Spleen (tissue), 7 donors: ENCODE data around the gene TSC22D3.

Experiments used
- CTCF ChIP-seq, 11 experiments: fragments of 200-600 bp in 7 of 11; fragments of 450-650 bp in 4 of 11; sonication (generic) in 4 of 11; IDR thresholded peaks in 8 of 11; conservative IDR thresholded peaks in 3 of 11; 1 replicate in 7 of 11; 2 replicates in 4 of 11; pipeline versions ENCODE4 v1.4.0 to v1.8.0; 2016 to 2021; ENCODE audit warnings: antibody characterized with exemption in 11 of 11, inconsistent platforms in 4 of 11, mild to moderate bottlenecking in 1 of 11
- POLR2A ChIP-seq, 3 donors: fragments of 450-650 bp; IDR thresholded peaks; one replicate each; pipeline ENCODE4 v1.5.1; 2017; ENCODE audit warnings: antibody characterized with exemption in 3 of 3, mild to moderate bottlenecking in 1 of 3
- POLR2AphosphoS5 ChIP-seq, 3 donors: sonication (generic); formaldehyde crosslinking; IDR thresholded peaks; one replicate each; pipeline ENCODE4 v1.5.1; 2017; ENCODE audit warnings: antibody characterized with exemption in 3 of 3
- donor health status: DM: no; HTN: no; CAD: no; lungs with moderate emphysema.
- donor health status: DM: no; HTN: no; CAD: no.
- donor health status: DM: no; HTN: no; CAD: no.

- TF ChIP-seq POLR2A (IDR thresholded peaks at IDR 0.05) = no peak
- TF ChIP-seq CTCF (IDR thresholded peaks at IDR 0.05 in 8 of 11, conservative IDR thresholded peaks at IDR 0.05 in 3 of 11) = no peak
- no peak for TF ChIP-seq POLR2AphosphoS5 (IDR thresholded peaks at IDR 0.05)
These were observed 50.9 kb downstream of the TSC22D3 start for GRCh38 chrX:107724653-107725052.
